SKM-1 (cell line): ENCODE data around the gene PIGQ.

Source experiments
- DNase-seq: peaks from one replicate; lab custom pipeline; 2025; ENCODE audit not compliant: unreplicated experiment; lab: John Stamatoyannopoulos, UW

Gene PIGQ

DNA sequence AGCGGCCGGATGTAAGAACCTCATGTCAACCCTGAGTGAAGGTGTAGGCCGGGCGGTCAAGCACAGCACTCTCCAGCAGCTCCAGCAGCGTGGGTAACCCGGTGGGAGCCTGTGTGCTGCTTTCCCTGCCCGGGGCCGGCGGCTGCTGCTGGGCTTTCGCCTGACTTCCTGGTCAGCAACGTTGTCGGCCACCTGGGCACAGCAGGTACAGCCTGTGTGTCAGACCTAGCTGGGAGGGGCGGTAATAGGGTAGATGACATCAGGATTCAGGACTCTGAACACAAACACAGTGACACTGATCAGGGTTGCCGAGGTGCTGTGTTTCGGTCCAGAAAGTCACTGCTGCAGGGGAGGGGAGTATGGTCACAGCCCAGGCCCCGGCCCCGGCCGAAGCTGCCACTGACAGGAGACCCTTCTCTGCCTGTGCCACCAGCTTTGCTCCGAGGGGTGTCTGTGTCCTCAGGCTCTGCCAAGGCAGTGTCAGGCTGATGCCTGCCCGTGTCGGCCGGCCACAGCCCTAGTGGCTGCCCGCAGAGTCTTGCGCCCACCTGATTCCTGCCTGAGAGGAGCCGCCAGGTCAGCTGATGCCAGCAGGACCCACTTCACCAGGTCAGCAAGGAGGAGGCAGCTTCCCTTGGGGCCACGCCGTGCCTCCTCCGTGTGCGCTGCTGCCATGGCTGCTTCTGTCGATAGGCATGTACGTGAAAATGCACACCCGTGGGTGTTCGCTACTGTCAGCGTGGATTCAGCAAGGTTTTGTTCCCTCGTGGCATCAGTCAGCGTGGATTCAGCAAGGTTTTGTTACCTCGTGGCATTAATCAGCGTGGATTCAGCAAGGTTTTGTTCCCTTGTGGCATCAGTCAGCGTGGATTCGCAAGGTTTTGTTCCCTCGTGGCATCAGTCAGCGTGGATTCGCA, 29.3 kb downstream of the PIGQ start:
- no peak for DNase-seq

DNA sequence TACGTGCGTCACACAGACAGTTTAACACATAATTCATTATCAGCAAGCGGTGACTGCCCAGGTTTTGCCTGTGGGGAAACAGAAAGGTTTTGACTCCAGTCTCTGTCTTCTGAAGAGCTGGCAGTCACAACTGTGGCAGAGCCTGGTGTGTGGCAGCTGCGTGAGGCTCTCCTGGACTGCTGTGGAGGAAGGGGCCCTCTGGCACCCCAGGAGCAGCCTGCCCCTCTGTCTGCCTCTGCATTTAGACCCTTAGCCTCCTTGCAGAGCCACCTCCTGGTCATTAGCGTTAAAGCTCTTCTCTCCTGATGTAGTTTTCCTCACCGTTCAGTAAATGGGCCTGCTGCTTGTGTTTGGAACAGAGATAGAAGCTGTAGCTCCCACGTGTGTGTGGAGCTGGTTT, 31.0 kb downstream of the PIGQ start:
- no peak for DNase-seq

DNA sequence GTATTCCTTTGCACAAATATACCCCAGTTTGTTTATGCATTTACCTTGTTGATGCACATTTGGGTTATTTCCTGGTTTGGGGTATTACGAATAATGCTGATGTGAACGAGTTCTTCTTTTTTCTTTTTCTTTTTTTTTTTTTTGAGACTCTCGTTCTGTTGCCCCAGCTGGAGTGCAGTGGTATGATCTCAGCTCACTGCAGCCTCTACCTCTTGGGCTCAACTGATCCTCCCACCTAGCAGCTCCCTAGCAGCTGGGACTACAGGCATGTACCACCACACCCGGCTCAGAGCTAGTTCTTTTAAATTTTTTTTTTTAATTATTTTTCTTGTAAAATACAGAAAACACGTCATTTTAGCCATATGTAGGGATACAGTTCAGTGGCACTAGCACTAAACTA, 34.2 kb downstream of the PIGQ start:
- DNase-seq: no peak

DNA sequence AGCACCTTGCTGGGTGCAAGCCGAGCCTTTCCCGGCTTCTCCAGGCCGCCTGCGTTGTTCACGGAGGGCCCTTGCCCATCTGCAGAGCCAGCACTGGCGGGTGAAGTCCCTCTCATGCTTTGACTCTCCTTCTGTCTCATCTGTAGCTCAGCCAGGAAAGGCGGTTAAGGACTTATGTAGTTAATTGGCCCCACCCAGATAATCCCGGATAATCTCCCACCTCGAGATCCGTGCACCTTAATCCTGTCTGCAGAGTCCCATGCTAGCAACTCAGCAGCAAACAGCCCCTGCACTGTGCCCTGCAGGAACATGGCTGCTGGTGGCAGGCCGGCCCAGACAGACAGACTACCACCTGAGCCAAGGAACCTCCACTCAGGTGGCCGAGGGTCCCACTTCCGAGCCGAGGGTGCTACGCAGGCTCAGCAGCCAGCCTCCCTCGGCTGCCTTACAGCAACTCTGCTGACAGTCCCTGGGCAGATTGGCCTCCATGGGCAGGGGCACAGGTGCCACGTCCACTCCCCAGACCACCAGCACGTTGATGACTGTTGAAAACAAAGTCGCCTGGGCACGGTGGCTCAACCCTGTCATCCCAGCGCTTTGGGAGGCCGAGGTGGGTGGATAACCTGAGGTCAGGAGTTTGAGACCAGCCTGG, 37.0 kb downstream of the PIGQ start:
- no peak for DNase-seq

DNA sequence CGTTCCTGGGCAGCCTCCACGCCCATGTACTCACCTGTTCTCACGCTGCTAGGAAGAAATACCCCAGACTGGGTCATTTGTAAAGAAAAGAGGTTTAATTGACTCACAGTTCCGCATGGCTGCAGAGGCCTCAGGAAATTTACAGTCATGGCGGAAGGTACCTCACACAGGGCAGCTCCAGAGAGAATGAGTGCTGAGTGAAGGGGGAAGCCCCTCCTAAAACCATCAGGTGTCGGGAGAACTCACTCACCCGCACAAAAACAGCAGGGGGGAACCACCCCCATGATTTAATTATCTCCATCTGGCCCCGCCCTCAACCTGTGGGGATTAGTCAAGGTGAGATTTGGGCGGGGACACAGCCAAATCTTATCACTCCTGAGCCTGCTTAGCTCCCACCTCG, 38.3 kb downstream of the PIGQ start:
- no peak for DNase-seq

DNA sequence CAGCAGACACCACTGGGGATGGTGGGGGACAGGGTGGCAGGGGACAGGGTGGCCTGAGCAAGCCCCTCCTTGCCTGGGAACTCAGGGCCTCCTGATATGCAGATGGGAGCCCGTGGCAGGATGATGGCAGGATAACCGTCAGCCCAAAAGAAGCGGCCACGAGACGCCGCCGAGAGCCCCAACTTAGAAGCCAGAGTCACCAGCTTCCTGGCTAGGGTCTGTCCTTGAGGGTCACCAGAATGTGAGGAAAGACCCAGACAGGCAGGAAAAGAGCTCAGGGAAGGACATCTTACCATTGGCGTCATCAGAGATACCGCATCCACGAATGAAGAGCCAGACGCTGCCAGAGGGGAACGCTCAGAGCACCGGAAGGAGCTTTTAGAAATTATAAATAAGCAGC, 39.5 kb downstream of the PIGQ start:
- DNase-seq: no peak

DNA sequence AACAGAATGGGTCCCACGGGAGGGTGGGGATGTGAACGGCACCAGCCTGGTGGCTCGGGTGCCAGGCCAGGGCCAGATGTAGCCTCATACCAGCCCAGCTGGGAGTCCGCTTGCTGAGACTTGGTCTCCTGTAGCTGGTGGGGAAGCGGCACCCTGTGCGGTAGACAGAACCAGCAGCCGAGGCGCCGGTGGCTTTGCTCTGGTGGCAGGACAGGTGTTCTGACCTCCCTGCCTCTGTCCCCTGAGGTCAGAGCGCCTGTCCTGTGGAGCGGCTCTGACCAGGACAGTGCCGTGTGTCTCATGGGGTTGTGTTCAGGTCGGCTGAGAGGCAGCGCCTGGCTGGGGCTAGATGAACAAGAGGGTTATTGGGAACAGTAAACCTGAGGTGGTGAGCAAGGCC, 40.2 kb downstream of the PIGQ start:
- DNase-seq: no peak

DNA sequence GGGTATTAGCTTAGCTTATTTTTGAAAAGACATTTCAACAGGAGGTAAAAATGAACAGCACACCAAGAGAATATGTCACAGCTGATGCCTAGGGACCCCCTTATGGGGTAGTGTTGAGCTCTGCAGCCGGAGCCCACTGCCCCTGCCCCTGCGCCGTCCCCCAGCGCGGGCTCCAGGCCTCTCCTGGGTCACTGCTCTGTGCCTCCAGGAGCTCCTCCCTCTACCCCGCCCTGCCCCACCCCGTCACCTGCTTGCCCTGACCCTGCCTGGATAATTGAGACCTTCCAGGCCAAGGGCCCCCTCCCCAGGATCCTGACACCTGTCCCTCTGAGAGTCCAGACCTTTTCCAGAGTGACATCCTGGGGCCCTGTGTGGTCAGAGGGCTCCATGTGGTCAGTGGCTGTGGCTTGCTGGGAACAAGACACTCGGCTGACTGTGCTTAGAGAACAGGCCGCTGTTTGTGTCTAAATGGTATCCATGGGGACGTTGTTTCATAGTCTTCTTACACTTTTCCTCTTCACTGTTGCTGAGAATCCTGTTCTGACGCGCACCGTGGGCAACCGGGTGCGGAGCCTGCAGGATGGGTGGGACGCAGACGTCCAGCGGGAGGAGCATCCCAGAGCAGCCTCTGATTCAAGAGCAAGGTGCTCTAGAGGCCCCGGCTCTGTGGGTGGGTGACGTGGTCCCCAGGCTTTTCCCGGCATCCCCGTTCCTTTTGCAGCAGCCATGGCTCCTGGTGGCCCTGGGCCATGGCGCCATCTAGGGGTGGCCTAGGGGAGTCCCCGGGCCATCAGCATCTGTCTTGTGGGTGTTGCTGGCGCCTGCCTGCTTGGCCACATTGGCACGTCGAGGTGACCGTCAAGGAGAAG, 41.0 kb downstream of the PIGQ start:
- DNase-seq: no peak

DNA sequence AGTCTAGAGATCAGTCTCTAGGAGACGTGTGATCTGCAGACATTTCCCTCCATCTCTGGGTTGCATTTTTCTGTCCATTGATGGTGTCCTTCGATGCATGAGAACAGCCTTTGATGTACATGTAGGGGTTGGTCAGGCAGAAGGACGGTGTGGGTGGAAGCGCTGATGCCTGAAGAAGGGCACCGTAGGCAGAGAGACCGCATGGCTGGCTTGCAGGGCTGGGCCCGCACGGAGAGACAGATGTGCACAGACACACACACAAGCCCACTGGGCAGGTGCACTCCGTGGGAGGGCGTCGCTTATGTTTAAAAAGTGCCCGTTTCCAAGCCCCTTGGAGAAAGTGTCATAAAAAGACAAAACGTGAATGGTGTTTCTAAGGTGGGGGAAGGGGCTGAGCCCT, 45.4 kb downstream of the PIGQ start:
- no peak for DNase-seq

DNA sequence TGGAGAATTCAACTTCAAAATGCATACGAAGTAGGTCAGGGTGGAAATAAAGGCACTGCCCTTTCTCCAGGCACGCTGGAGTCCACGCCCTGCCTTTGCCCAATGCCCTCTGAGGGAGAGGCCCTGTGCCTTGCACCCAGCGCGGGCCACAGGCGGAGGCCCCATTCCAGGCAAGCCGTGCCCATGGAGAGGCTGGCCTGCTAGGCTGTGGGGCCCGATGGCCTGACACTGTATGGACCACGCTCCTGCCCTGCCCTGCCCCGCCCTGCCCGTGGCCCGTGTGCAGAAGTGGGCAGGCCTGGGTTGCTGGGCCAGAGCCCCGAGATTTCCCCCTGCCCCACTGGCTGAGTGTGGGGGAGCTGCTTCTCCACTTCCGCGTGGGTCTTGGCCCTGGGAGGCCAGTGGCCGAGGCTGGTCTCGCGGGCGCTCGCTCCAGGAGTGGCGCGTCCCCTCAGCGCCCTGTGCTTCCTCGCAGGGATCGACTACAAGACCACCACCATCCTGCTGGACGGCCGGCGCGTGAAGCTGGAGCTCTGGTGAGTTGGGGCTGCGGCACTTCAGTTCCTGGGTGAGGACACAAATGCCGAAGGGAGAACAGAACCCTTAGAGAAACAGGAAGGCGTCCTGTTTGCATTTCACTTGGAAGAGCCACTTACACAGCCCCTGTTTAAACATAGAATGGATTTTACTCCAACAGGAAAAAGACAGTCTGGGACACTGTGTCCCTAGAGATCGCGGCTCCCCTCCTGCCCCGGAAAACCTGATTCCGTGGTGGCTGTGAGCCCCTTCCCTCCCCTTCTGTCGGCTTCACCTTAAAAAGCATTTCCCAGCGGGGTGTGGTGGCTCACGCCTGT, 47.2 kb downstream of the PIGQ start:
- no peak for DNase-seq

DNA sequence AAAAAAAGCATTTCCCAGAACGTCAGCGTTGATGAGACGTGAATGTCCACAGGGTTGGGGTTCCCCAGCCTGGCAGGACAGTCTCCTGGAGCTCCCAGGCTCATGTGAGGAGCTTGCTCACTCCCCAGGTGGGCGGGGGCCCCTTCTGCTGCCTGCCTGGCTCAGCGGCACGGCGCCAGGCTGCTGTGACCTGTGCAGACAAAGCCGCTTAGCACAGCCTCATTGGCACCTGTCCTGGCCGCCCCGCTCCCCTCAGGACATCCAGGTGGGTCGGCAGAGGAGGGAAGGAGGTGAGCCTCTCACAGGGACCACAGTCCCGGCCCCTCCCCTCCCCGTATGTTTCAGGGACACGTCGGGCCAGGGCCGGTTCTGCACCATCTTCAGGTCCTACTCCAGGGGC, 48.1 kb downstream of the PIGQ start:
- DNase-seq: no peak

DNA sequence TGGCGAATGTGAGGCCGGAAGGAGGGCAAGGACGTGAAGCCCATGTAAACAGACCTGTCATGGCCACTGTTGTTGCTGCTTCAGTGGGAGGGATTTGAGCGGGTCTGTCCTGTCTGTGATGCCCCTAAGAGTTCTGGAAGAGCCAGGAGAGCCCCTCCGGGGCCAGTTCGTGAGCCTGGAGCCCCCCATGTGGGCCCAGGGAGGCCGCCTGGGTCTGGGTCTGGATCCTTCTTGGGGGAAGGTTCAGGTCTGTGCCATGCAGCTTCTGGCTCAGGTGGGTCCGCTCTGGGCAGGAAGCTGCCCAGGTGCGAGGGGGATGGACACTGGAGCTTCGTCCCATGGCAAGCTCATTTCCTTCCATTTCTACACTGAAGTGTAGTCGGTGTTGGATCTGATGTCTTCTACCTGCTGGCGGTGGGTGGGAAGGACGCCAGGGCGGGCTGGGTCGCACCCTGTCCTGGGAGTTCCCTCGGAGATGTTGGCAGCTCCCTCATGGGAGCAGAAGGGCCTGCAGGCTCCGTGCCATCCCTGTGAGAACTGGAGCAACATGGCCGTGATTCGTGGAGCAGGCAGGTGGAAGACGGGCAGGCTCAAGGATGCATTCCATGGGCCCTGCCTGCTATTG, 49.8 kb downstream of the PIGQ start:
- no peak for DNase-seq

DNA sequence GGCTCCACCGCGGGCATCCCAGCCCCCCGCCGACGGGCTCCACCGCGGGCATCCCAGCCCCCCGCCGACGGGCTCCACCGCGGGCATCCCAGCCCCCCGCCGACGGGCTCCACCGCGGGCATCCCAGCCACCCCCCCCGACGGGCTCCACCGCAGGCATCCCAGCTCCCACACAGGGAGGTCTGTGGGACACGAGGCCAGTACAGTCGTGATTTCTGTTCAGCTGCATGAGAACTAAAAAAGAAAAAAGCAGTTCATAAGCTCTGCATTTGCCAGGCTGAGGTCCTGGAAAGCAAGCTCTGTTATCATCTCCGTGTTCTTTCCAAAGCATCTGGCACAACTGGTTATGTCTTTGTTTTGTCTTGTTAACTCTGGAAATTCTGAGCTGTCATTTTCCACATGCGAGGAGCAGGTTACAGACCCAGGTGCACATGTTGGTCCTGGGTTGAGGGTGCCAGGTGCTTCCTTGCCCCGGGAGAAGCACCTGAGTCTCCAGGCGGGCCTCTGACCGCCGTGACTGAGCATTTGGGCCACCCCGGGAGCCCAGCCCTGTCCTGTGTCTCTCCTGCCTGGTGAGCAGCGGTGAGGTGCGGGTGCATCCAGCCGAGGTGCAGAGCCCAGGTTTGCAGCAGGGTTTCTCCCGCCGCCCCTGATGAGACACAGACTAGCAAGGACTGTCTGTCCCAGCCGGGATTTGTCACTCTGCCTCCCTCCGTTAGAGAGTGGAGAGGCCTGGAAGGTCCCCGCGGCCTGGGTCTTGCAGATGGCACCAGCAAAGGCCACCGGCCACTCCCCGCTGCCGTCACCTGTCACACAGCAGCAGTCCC, 51.1 kb downstream of the PIGQ start:
- DNase-seq: no peak

DNA sequence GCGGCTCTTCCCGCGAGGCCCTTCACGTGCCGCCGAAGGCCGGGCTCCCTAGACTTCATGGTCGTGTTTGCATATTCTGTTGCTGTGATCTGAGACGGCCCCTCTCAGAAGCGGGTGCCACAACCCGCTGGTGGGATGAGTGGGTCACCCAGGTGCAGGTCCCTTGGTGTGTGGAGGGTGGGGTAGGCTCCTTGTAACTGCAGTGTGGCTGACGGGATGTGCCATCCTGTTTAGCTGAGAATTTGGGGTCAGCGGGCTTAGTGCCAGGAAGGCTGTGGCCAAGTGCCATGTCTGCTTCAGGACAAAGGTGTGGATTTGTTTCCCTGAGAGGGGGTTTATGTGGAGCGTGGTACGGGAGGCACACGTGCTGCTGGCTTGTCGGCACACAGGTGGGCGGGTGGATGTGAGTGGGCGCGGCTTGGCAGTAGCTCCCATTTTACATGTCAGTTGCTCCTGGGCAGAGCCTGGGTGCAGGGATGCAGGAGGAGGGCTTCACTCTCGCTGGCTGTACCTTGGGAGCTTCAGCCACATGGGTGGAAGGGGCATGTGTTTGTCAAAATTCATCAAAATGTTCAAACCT, 51.8 kb downstream of the PIGQ start:
- no peak for DNase-seq

DNA sequence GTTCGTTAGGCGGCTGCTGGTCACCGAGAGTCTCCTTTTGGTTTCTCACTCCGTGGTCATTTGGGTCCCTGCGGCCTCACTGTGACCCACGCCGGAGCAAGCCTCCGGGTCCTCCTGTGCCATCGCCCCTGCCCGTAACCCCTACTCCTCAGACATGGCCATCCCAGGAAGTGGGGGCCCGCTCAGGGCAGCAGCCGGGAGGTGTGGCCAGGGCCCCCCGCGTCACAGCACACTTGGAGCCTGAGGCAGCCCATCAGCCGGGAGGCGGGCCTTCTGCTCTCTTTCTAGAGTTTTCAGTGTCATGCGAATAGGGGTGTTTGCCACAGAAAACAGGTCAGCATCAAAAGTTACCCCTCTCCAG, 53.1 kb downstream of the PIGQ start:
- DNase-seq: no peak

DNA sequence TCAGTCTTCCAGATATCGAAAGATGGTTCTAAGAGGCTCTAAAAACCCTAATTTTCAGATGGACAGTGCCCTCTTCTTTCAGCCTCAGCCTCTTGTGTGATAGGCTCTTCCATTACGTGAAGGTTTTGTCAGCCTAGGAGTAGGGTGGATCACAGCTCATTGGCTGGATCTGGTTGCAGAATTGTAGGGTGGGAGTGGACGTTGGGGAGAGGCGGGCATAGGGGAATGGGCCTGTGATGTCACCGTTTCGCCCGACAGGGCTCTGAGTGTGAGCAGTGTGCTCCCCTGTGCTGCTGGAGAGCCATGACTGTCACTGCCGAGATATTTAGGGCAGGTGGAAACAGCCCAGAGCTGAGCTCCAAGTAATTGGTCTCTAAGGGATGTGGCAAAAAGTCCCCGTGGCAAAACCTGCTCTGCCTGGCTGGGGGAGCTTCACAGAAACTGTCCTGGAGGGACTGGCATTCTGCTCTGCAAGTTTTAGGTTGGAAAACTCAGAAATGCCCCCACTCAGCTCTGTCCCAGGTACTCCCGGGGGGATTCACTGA, 54.8 kb downstream of the PIGQ start:
- DNase-seq: no peak

DNA sequence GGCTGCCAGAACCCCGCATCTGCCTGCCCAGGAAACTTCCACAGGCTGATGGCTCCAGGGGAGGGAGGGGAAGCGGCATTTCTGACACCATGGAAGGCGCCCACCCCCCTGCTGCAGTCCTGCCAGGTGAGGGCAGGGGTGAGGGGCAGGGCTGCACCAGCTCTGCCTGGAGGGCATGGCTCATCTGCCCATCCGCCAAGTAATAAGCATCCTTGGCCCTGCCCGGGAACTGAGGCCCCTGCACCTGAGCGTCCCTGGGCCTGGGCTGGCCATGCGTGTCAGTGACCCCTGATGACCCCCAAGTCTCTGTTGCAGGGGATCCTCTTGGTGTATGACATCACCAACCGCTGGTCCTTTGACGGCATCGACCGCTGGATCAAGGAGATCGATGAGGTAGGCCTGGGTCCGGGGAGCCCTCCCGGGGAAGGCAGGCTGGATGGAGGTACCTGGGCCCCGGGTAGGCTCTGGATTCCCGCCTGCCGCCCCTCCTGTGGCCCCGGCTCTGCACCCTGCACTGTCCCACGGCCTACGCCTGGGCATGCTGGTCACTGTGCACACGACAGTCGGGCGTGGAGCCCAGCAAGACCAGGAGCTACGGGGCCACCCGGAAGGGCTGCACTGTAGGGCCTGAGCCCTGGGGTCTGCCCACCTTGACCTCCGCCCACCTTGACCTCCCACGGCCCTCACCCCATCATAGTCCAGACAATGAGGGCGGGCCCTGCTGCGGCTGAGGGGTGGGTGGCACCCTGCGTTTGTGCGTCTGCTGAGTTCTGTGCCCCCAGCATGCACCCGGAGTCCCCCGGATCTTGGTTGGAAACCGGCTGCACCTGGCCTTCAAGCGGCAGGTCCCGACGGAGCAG, 55.6 kb downstream of the PIGQ start:
- DNase-seq: no peak
